GM12892 (cell line): ENCODE data around the gene FBXL19.

Source experiments
- DNase-seq: peaks from one replicate; pipeline ENCODE4 v3.0.0; 2011; ENCODE audit not compliant: insufficient read length
- FAIRE-seq: peaks from 2 replicates; lab custom pipeline; 2011; peaks lifted over from hg19 to GRCh38; lab: Jason Lieb, UNC
- POLR2A ChIP-seq: IDR thresholded peaks from 2 replicates; pipeline ENCODE4 v1.6.1; 2011; ENCODE audit warnings: low read depth, low read length, control low read depth
- POLR2AphosphoS5 ChIP-seq: IDR thresholded peaks from 2 replicates; pipeline ENCODE4 v1.6.1; 2011; ENCODE audit warnings: low read depth, low read length, control low read depth
- TAF1 ChIP-seq: IDR thresholded peaks from 2 replicates; pipeline ENCODE4 v1.6.1; 2011; ENCODE audit warnings: low read depth, mild to moderate bottlenecking, control low read depth, low read length, borderline replicate concordance

The FBXL19 gene

GRCh38 chr16:30920891-30921290 lies 2.5 kb upstream of the FBXL19 start:
- no peak for TF ChIP-seq POLR2A
- no peak for TF ChIP-seq TAF1
- no peak for TF ChIP-seq POLR2AphosphoS5
- FAIRE-seq = no peak
- DNase-seq = no peak

GRCh38 chr16:30921459-30921747 lies 2.0 kb upstream of the FBXL19 start:
- DNase-seq (no peak), FAIRE-seq (peak; percentile 83)
- TF ChIP-seq TAF1 (no peak), POLR2A (no peak), POLR2AphosphoS5 (no peak)

GRCh38 chr16:30921748-30922419 lies 1.5 kb upstream of the FBXL19 start:
- DNase-seq (peak; percentile 58), FAIRE-seq (no peak)
- TF ChIP-seq POLR2AphosphoS5 = no peak
- no peak for TF ChIP-seq POLR2A
- TF ChIP-seq TAF1 = no peak

GRCh38 chr16:30922420-30922959 lies 882 bp upstream of the FBXL19 start:
- no peak for TF ChIP-seq TAF1
- no peak for TF ChIP-seq POLR2AphosphoS5
- no peak for TF ChIP-seq POLR2A
- DNase-seq (peak; percentile 91), FAIRE-seq (no peak)

- TF ChIP-seq POLR2AphosphoS5 (no peak), POLR2A (peak; percentile 38; the same call in 1 of the 2 replicates), TAF1 (peak; percentile 59; the same call in 1 of the 2 replicates)
- DNase-seq = peak; percentile 95
- FAIRE-seq = peak; percentile 99
These were observed 324 bp upstream of the FBXL19 start for GRCh38 chr16:30922960-30923535.

GRCh38 chr16:30924076-30924912 lies 922 bp downstream of the FBXL19 start:
- FAIRE-seq (no peak), DNase-seq (no peak)
- peak; percentile 47; the same call in 1 of the 2 replicates for TF ChIP-seq POLR2A
- no peak; the same call in 1 of the 2 replicates for TF ChIP-seq POLR2AphosphoS5

GRCh38 chr16:30924913-30925631 lies 1.7 kb downstream of the FBXL19 start:
- DNase-seq (peak; percentile 21), FAIRE-seq (no peak)
- no peak for TF ChIP-seq TAF1

GRCh38 chr16:30925632-30925987 lies 2.2 kb downstream of the FBXL19 start:
- DNase-seq (no peak), FAIRE-seq (no peak)
- TF ChIP-seq TAF1 (no peak), POLR2AphosphoS5 (no peak), POLR2A (no peak)

- TF ChIP-seq TAF1 = no peak
- DNase-seq (no peak), FAIRE-seq (no peak)
These were observed 2.8 kb downstream of the FBXL19 start for GRCh38 chr16:30925995-30926811.

- no peak for FAIRE-seq
These were observed 3.8 kb downstream of the FBXL19 start for GRCh38 chr16:30926937-30927788.

More at GRCh38 chr16:30926937-30927788, 3.8 kb downstream of the FBXL19 start:
- no peak for DNase-seq
- TF ChIP-seq TAF1 (no peak), POLR2A (no peak), POLR2AphosphoS5 (no peak)
